OCI-LY3 (cell line): ENCODE results near the gene NFXL1.

Source experiments
- CTCF ChIP-seq: fragments of 200-600, 300-600 bp; sonication (generic); IDR thresholded peaks from 2 replicates; pipeline ENCODE4 v1.5.1; 2014; ENCODE audit warnings: antibody characterized with exemption, low read length, low read depth
- EZH2phosphoT487 ChIP-seq: fragments of 200-600 bp; shearing (Covaris generic); IDR thresholded peaks from 2 replicates; pipeline ENCODE4 v1.6.1; 2018; ENCODE audit warnings: antibody characterized with exemption, mixed run types, low read depth

GRCh38 chr4:47942081-47942819, 27.9 kb upstream of the NFXL1 start:
- no peak for TF ChIP-seq CTCF
- TF ChIP-seq EZH2phosphoT487, result no peak
